ENCODE data around the gene RRM2. TPM values are rescaled to one million over a fixed set of nuclear protein-coding genes. Genes with fewer than 3 reads are reported as not detected.
"Not testable (repeated sequence)": the region's sequence is repeated elsewhere in the genome, so short reads cannot be mapped to it uniquely, and the experiment has no call there.

RRM2 gene
- total RNA-seq, 1 donor from 2014 or later, result 58.2 TPM

DNA sequence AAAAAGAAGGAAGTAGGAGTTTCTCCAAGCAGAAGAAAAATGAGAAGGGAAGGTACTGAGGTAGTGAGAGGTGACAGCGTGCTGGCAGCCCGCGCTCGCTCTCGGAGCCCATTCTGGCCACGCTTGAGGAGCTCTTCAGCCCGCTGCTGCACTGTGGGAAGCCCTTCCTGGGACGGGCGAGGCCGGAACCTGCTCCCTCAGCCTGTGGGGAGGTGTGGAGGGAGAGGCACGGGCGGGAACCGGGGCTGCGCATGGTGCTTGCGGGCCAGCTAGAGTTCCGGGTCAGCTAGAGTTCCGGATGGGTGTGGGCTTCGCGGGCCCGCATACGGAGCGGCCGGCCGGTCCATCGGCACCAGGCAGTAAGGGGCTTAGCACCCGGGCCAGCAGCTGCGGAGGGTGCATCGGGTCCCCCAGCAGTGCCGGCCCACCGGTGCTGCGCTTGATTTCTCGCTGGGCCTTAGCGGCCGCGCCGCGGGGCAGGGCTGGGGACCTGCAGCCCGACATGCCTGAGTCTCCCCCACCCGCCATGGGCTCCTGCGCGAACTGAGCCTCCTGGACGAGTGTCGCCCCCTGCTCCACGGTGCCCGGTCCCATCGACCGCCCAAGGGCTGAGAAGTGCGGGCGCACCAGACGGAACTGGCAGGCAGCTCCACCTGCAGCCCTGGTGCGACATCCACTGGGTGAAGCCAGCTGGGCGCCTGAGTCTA, 31.2 kb upstream of the RRM2 start:
- no peak for DNase-seq (ENCODE audit: low read depth, low spot score)

DNA sequence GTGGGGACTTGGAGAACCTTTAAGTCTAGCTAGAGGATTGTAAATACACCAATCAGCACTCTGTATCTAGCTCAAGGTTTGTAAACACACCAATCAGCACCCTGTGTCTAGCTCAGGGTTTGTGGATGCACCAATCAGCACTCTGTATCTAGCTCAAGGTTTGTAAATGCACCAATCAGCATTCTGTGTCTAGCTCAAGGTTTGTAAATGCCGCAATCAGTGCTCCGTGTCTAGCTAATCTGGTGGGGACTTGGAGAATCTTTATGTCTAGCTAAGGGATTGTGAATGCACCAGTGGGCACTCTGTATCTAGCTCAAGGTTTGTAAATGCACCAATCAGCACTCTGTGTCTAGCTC, 30.7 kb upstream of the RRM2 start:
- not testable (repeated sequence) for DNase-seq (ENCODE audit: low read depth, low spot score)

DNA sequence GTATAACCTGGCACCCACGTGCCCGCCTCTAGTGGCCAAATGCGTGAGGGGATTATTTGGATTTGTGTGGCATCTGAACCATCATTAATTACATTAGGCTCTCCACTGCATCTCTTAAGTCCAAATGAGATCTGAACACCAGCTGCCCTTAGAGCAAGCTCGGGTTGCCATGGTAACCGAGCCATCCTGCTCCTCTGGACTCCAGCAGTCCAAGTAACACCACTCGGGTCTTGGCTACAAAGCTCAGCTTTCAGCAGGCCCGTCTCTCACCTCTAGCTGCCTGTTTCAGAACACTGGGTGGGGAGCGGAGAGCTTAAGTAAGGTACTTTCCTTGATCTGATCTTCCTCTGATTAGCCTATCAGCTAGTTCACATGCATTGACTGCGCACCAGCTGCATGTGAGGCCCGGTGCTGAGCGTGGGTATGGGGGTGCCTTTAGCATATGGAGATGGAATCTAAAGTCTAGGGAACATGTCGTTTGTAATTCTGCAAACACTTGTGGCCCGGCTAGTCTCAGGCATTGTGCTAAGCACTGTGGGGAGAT, 28.2 kb upstream of the RRM2 start:
- no peak for DNase-seq (ENCODE audit: low read depth, low spot score)

DNA sequence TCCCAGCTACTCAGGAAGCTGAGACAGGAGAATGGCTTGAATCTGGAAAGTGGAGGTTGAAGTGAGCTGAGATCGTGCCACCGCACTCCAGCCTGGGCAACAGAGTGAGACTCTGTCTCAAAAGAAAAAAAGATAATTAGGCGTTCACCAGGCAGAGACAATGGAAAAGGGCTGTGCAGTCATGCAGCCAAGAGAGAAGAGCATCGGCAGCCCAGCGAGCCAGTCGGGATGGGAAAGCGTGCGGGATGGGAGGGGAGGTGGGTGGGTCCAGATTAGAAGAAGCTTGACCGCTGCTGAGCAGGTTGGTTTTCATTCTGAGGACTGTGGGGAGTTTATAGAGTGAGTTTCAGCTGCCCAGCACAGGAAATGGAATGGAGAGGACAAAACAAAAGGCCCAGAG, 27.4 kb upstream of the RRM2 start:
- DNase-seq (ENCODE audit: low read depth, low spot score), result no peak

DNA sequence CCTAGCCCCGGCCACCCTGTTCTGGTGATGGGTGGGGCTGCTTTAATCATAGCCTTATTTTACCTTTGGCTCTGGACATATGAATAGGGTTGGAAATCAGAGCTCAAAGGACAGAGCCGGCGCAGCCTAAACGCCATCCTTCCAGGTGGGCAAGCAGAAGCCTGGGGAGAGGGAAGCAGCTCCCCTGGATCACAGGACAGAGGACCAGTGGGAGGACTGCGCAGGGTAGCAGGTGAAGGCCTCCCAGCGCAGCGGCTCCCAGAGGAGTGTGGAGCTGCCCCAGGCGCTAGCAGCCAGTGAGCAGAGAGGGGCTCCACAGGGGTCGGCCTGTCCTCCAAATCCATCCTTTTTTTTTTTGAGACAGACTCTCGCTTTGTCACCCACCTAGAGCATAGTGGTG, 25.9 kb upstream of the RRM2 start:
- no peak for DNase-seq (ENCODE audit: low read depth, low spot score)

DNA sequence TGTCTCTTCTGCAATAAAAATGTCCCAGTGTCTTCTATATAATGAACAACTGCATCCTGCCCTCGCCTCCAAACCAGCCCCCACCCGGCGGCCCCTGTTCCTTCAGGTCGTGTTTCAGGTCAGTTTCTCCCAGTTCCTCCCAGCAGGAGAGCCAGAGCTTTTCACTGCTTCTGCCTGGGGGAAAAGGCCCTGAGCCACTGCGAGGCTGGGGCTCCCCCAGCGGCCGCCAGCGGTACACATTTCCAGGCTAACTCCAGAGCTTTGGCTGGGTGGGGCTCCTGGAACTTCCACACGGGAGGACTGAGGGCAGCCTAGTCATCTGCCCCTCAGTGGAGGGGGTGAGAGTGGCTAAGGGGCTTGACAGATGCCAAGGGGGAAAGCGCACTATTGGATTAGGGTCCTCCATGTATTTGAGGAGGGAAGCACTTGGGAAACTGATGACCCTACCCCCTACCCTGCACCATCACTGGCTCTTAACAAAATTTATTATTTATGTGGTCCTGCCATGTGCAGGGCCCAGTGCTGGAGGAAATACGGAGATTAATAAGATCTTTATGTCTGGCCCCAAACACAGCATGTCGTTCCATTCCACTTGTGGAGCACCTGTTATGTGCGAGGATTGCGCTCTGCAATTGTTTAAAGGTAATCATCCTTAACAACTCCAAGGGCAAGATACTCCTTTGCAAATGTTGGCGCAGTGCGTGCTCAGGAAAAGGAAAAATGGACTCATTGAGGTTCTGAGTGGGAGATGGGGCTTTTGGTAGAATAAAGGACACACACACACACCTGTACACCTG, 25.0 kb upstream of the RRM2 start:
- no peak for DNase-seq (ENCODE audit: low read depth, low spot score)

DNA sequence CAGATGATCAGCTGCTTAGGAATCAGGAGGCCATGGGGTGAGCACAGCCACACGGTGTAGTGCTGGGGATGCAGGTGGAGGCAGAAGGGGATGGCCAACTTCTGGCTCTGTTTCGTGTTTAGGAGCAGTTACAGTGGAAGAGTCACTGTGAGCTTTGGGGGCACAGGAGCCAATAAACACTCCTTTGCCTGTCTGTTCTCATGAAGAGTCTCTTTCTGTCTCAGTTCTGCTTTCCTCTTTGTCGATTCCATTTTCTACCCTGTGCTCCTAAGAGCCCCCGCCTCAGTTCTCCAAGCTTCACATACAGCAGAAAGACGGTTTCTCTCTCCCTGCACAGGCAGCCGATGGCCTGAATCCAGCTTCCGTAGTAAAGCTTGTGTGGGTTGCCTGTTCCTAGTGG, 21.0 kb upstream of the RRM2 start:
- DNase-seq (ENCODE audit: low read depth, low spot score), result no peak

DNA sequence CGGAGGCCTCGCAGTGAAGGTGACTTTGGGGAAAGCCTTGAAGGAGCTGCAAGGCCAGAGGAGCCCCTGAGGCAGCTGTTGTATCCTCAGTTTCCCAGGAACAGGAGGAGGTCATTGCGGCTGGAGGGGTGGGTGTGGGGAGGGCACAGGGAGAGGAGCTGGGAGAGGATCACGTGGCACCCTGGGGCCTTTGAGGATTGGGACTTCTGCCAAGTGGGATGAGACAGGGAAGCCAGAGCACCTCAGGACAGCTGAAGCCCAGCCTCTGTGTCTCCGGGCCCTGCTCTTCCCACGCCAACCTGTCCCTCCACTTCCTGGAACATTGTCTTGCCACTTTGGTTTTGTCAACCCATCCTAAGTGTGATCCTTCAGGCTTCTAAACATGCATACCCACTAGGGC, 19.4 kb upstream of the RRM2 start:
- no peak for DNase-seq (ENCODE audit: low read depth, low spot score)

DNA sequence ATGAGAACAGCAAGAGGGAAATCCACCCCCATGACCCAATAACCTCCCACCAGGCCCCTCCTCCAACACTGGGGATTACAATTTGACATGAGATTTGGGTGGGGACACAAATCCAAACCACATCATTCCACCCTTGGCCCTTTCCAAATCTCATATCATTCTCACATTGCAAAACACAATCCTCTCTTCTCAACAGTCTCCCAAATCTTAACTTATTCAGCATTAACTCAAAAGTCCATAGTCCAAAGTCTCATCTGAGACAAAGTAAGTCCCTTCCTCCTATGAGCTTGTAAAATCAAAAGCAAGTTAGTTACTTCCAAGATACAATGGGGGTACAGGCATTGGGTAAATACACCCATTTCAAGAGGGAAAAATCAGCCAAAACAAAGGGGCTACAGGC, 17.6 kb upstream of the RRM2 start:
- not testable (repeated sequence) for DNase-seq (ENCODE audit: low read depth, low spot score)

DNA sequence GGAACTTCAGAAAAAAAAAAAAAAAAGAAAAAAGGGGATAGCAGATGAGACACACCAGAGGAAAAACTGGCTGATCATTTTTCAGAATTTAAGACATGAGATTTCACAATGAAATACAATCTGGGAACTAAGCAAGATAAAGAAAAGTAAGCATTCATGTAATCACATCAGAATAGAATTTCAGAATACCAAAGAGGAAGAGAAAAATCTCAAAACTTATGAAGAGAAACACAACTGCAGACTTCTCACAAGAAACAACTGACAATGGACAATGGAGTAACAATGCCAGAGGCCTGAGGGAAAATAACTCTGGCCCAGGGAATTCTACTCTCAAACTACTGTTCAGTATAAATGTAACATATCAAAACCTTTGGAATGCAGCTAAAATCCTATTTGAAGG, 13.2 kb upstream of the RRM2 start:
- DNase-seq (ENCODE audit: low read depth, low spot score), result no peak

DNA sequence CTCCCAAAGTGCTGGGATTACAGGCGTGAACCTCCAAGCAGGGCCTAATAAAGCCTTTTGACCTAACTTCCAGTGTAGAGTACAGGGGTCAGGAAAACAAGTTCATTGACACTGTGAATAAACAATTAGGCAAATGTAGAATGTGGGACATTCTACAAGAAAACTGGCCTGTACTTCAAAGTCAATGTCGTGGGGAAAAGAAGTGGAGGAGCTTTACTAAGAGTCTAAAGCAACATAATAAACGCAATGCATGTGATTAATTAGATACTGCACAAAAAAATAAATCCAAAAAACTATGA, 3.6 kb upstream of the RRM2 start:
- DNase-seq (ENCODE audit: low read depth, low spot score), result no peak

DNA sequence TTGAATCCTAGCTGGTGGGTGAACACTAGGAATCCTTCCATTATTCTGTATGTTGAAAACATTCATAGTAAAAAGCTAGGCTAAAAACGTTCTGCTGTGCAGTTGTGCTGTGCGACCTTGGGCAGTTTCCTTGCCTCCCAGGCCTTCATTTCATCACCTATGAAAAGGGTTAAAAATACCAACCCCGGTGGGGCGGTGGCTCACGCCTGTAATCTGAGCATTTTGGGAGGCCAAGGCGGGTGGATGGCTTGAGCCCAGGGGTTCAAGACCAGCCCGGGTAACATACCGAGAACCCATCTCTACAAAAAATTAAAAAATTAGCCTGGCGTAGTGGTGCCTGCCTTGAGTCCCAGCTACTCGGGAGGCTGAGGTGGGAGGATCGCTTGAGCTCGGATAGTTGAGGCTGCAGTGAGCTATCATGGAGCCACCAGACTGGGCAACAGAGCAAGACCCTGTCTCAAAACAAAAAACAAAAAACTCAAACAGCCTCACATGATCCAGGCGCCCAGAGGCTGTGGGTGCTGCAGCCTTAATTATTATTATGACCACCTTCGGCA, 2.9 kb upstream of the RRM2 start:
- no peak for DNase-seq (ENCODE audit: low read depth, low spot score)

DNA sequence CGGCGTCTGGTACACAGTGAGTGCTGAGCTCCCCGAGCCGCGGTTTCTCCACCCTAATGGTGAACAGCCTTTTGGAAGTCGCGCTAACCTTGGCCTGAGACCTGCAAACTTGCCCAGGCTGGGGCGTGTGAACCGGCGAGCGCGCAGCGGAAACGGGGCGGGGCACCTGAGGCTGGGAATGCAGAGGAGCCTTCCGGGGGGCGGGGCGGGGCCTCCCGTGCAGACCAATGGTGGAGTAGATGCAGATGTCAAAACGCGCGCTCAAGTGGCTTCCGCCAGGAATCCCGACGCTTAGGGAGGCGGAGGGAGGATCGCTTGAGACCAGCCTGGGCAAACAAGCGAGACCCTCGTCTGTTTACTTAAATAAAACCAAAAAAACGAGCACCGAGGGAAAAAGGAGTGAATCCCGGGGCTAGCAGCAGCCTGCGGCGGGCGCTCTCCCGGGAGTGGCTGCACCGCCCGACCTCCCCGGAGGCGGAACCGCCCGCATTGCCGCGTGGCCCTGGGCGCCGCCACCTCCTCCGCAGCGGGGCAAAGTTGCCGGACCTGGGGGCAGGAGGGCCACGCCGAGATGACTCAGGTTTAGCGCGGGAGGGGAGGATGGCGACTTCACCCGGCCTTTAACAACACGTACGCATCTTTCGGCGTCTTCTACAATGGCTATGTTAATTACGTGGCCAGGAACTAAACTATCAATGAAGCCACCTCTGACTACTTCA, 2.2 kb upstream of the RRM2 start:
- DNase-seq (ENCODE audit: low read depth, low spot score), result no peak

DNA sequence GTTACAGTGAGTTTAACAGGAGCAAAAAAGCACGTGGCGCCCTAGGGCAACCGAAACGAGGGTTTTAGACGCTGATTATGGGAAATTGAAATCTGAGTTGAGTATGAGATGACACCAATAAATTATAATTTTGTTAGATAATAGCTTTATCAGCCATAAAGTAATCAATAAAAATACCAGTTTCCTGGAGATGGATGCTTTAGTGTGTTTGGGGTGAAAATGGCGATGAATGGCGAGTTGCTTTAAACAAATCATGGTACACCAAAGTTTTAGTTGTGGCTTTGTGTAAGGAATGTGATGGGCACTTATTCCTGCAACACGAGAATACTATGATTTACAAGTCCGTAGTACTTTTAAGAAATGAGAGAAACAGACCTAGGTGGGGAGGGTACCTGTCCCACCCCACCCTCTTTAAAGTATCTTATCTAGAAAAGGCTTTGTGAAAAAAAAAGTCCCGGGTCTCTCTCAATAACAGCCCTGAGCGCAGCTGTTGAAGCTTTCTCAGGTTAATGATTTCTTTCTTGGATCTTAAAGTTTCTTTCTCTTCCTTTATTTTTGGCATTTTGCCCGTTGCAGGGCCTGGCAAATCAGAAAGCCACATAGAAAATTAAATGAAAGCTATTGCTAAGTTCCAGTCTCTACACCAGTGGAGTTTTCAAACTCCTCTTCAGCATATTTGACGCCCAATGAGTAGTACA, 1.5 kb upstream of the RRM2 start:
- no peak for DNase-seq (ENCODE audit: low read depth, low spot score)

DNA sequence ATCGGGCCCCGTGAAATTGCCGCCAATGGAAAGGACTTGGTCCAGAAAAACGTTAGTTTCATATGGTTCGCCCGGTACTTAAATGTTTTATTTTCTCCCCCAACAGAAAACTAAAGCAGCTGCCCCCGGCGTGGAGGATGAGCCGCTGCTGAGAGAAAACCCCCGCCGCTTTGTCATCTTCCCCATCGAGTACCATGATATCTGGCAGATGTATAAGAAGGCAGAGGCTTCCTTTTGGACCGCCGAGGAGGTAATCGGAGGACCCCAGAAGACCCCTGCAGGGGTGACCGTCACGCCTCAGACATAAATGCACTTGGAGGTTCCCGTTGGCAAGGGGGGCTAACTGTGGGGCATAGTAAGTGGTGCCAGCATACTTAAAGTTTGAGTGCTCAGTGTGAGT, 742 bp downstream of the RRM2 start:
- DNase-seq (ENCODE audit: low read depth, low spot score), result no peak

DNA sequence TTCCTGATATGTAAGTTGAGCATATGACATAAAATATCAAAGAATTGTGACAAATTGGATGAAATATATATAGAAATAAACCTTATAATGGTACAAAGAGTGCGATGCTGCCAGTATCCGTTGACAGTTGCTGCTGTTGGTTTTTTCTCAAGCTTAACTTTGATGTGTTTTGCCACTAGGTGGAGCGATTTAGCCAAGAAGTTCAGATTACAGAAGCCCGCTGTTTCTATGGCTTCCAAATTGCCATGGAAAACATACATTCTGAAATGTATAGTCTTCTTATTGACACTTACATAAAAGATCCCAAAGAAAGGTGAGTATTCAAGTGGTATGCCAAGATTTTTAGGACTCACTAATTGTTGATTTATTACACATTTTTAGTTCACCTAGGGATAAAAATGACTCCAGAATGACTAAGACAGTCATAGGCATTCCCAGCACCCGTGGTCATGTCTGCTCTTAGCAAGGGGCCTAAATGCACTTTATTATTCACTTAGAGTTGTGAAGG, 2.1 kb downstream of the RRM2 start:
- DNase-seq (ENCODE audit: low read depth, low spot score), result peak; percentile 48

DNA sequence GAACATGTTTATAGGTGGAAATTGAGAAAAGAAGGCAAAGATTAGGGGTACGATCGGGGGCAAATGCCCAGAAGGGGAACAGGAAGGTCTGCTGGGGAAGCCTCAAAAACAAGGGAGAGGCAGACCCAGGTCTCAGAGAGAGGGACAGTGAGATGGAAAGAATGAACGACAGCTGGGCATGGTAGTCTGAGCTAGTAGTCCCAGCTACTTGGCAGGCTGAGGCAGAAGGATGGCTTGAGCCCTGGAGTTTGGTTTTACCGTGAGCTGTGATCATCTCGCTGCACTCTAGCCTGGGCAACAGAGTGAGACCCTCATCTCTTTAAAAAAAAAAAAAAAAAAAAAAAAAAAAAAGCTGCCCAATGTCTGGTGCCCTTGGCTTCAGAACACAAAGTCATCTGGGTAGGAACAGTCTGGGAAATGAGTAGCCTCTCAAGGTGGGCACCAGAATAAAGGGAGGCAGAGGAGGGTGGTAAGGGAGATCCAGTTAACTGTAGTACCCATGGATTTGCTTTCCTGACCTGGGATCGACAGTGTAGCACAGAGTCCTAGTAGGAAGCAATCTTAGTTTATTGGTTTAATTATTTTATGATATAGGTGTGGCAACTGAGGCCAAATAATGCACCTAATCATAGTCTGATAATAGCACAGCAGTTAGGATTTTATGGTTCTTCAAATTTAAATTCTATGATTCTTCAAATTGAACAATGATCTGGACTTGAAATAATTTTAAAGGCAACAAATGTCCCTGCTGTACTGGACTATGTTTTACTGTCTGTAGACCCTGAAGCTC, 3.5 kb downstream of the RRM2 start:
- DNase-seq (ENCODE audit: low read depth, low spot score), result no peak

DNA sequence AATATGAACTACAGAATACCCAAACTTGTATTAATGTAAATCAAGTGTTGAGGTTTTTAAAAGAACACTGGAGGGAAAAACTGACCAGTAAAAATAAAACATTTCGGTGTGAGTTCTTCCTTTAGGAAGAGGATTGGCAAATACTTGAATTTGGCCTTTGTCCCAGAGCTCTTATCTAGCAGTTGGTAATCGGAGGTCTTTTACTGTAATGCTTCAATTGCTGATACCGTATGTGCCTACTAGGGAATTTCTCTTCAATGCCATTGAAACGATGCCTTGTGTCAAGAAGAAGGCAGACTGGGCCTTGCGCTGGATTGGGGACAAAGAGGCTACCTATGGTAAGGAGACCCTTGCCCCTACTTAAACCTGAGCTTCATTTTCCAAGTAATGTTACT, 4.1 kb downstream of the RRM2 start:
- DNase-seq (ENCODE audit: low read depth, low spot score), result no peak

DNA sequence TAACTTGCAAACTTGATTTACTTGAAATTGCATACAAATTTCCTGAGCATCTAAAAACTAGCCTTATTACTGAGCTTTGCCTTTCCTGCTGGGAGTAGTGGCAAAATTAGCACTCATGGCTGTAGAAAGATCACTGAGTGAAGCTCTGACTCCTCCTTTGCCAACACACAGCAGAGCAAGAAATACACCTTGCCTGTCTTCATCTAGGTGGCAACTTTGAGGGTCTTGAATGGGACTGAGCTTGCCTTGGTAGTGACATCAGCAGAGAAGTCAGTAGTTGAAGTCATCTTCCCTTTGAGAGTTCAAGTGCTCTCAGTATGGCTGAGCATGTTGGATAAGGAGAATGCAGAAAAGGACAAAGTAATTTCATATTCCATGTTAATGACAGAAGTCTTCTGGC, 5.9 kb downstream of the RRM2 start:
- no peak for DNase-seq (ENCODE audit: low read depth, low spot score)

DNA sequence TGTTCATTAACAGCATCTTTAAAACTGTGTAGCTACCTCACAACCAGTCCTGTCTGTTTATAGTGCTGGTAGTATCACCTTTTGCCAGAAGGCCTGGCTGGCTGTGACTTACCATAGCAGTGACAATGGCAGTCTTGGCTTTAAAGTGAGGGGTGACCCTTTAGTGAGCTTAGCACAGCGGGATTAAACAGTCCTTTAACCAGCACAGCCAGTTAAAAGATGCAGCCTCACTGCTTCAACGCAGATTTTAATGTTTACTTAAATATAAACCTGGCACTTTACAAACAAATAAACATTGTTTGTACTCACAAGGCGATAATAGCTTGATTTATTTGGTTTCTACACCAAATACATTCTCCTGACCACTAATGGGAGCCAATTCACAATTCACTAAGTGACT, 7.0 kb downstream of the RRM2 start:
- no peak for DNase-seq (ENCODE audit: low read depth, low spot score)
